Endodermal cell (in vitro differentiated cells): ENCODE data around the gene BAD. TPM values are rescaled to one million over a fixed set of nuclear protein-coding genes. Genes with fewer than 3 reads are reported as not detected.

Experiments
- DNase-seq: peaks from one replicate; pipeline ENCODE4 v3.0.0-alpha.2; 2017
- H3K27ac ChIP-seq: 2 replicates; pipeline ENCODE4 v1.5.1; 2013; ENCODE audit warnings: mild to moderate bottlenecking, low read depth, low read length, moderate library complexity
- H3K27me3 ChIP-seq: 2 replicates; pipeline ENCODE4 v1.6.1; 2013; ENCODE audit warnings: mild to moderate bottlenecking, low read length, moderate library complexity; ENCODE audit not compliant: insufficient read depth, control insufficient read depth, poor library complexity, severe bottlenecking
- H3K36me3 ChIP-seq: 2 replicates; pipeline ENCODE4 v1.7.0; 2013; ENCODE audit warnings: mild to moderate bottlenecking, low read length, moderate library complexity; ENCODE audit not compliant: control insufficient read depth, insufficient read depth
- H3K4me1 ChIP-seq: one replicate; pipeline ENCODE4 v1.7.0; 2013; ENCODE audit warnings: low read length; ENCODE audit not compliant: control insufficient read depth, insufficient read depth
- H3K4me3 ChIP-seq: 2 replicates; pipeline ENCODE4 v1.5.1; 2013; ENCODE audit warnings: mild to moderate bottlenecking, low read length, moderate library complexity
- H3K9ac ChIP-seq: 2 replicates; pipeline ENCODE4 v1.6.1; 2013; ENCODE audit warnings: mild to moderate bottlenecking, low read length, moderate library complexity; ENCODE audit not compliant: poor library complexity, severe bottlenecking; ENCODE audit errors: extremely low read depth
- H3K9me3 ChIP-seq: 2 replicates; pipeline ENCODE4 v1.6.1; 2013; ENCODE audit warnings: mild to moderate bottlenecking, low read length, moderate library complexity; ENCODE audit not compliant: control insufficient read depth
- H3K27ac Mint-ChIP-seq: 2 replicates; pipeline ENCODE4 v1.8.0; 2020; ENCODE audit warnings: mixed read lengths
- H3K27me3 Mint-ChIP-seq: 2 replicates; pipeline ENCODE4 v1.8.0; 2021; ENCODE audit warnings: mild to moderate bottlenecking, mixed read lengths; ENCODE audit not compliant: insufficient read depth
- H3K36me3 Mint-ChIP-seq: 2 replicates; pipeline ENCODE4 v1.8.0; 2020; ENCODE audit warnings: low read depth, mixed read lengths
- H3K4me1 Mint-ChIP-seq: 2 replicates; pipeline ENCODE4 v1.8.0; 2020; ENCODE audit warnings: mixed read lengths
- H3K4me3 Mint-ChIP-seq: 2 replicates; pipeline ENCODE4 v1.8.0; 2020; ENCODE audit warnings: mild to moderate bottlenecking, moderate library complexity, mixed read lengths
- H3K9me3 Mint-ChIP-seq: 2 replicates; pipeline ENCODE4 v1.8.0; 2020; ENCODE audit warnings: mild to moderate bottlenecking, mixed read lengths
- CTCF ChIP-seq: fragments of 200-600 bp; sonication (generic); conservative IDR thresholded peaks from 2 replicates; pipeline ENCODE4 v1.5.0; 2021; ENCODE audit warnings: antibody characterized with exemption, mild to moderate bottlenecking
- WGBS, 2 experiments: methylation state at CpG; one replicate each; pipeline versions ENCODE4 v1.1.5 to v1.1.7; 2013; ENCODE audit warnings: missing lambda C conversion rate in 2 of 2, mixed read lengths in 1 of 2; ENCODE audit not compliant: insufficient coverage in 1 of 2, insufficient read length in 1 of 2; 5-methylcytosine and 5-hydroxymethylcytosine counted together
- total RNA-seq, 2 donors: library from RNA; stranded (reverse); fragmentation: NEBNext Ultra II Directional in 1 of 2; extraction: Animal tissue kit (Norgen Biotek cat#: 25700) in 1 of 2; gene quantifications; 2 replicates in 1 of 2; 3 replicates in 1 of 2; pipeline ENCODE4 v1.2.1, GENCODE V29; 2021

The BAD gene
- total RNA-seq, 2 donors from 2014 or later, result 42.3 to 48.2 TPM

- H3K9me3 ChIP-seq, result no peaks in the 10 kb centered on the region
- Mint-ChIP-seq H3K27ac (peak overlapping the region; percentile 42), H3K36me3 (no peaks in the 10 kb centered on the region), H3K4me3 (no peak overlapping the region), H3K27me3 (peaks cover 4% of the 10 kb centered on the region), H3K4me1 (peaks cover 10% of the 10 kb centered on the region), H3K9me3 (no peaks in the 10 kb centered on the region)
- TF ChIP-seq CTCF, result peak; percentile 77
- H3K9ac ChIP-seq, result no peak overlapping the region
- peak; percentile 88 for DNase-seq
- no peak overlapping the region for H3K4me3 ChIP-seq
- H3K27me3 ChIP-seq, result no peaks in the 10 kb centered on the region
- no peak overlapping the region for H3K27ac ChIP-seq
- H3K36me3 ChIP-seq, result no peaks in the 10 kb centered on the region
- H3K4me1 ChIP-seq, result no peaks in the 10 kb centered on the region
- WGBS, 2 experiments, result 86 to 87% methylated on average over 11 to 20 of the region's 20 CpGs
Measured at GRCh38 chr11:64331569-64332371, 47.3 kb upstream of the BAD start.

- peak; percentile 36 for DNase-seq
- no peak overlapping the region for H3K9ac ChIP-seq
- peaks cover 4% of the 10 kb centered on the region for H3K27me3 Mint-ChIP-seq
- no peak overlapping the region for H3K27ac ChIP-seq
- WGBS, 2 experiments, result 81 to 85% methylated on average over 3 to 11 of the region's 11 CpGs
- H3K36me3 Mint-ChIP-seq, result no peaks in the 10 kb centered on the region
- no peak for TF ChIP-seq CTCF
- H3K9me3 Mint-ChIP-seq, result no peaks in the 10 kb centered on the region
- no peaks in the 10 kb centered on the region for H3K9me3 ChIP-seq
- H3K36me3 ChIP-seq, result no peaks in the 10 kb centered on the region
- no peak overlapping the region for H3K4me3 ChIP-seq
- no peaks in the 10 kb centered on the region for H3K27me3 ChIP-seq
- peaks cover 10% of the 10 kb centered on the region for H3K4me1 Mint-ChIP-seq
- no peaks in the 10 kb centered on the region for H3K4me1 ChIP-seq
- H3K4me3 Mint-ChIP-seq, result no peak overlapping the region
- no peak overlapping the region for H3K27ac Mint-ChIP-seq
Measured at GRCh38 chr11:64330888-64331287, 46.4 kb upstream of the BAD start.

GRCh38 chr11:64327993-64328392, 43.5 kb upstream of the BAD start:
- Mint-ChIP-seq H3K4me1 (peaks cover 6% of the 10 kb centered on the region), H3K27me3 (peaks cover 4% of the 10 kb centered on the region), H3K27ac (no peak overlapping the region), H3K9me3 (no peaks in the 10 kb centered on the region), H3K36me3 (no peaks in the 10 kb centered on the region), H3K4me3 (no peak overlapping the region)
- DNase-seq, result no peak
- Histone ChIP-seq H3K9me3 (no peaks in the 10 kb centered on the region), H3K27me3 (no peaks in the 10 kb centered on the region), H3K4me1 (no peaks in the 10 kb centered on the region), H3K36me3 (no peaks in the 10 kb centered on the region), H3K4me3 (no peak overlapping the region), H3K9ac (no peak overlapping the region), H3K27ac (no peak overlapping the region)
- no peak for TF ChIP-seq CTCF
- WGBS, 2 experiments, result 93 to 94% methylated on average over 3 of the region's 3 CpGs
